ENCODE data around the gene PIPOX. TPM values are rescaled to one million over a fixed set of nuclear protein-coding genes. Genes with fewer than 3 reads are reported as not detected.

PIPOX gene
- total and polyA plus RNA-seq, 2 of the 8 experiments (the other 6 are each of a cell fraction or from before 2014, with no cell fraction given): 57.2 to 99.6 TPM

- TF ChIP-seq, protein P1, sequence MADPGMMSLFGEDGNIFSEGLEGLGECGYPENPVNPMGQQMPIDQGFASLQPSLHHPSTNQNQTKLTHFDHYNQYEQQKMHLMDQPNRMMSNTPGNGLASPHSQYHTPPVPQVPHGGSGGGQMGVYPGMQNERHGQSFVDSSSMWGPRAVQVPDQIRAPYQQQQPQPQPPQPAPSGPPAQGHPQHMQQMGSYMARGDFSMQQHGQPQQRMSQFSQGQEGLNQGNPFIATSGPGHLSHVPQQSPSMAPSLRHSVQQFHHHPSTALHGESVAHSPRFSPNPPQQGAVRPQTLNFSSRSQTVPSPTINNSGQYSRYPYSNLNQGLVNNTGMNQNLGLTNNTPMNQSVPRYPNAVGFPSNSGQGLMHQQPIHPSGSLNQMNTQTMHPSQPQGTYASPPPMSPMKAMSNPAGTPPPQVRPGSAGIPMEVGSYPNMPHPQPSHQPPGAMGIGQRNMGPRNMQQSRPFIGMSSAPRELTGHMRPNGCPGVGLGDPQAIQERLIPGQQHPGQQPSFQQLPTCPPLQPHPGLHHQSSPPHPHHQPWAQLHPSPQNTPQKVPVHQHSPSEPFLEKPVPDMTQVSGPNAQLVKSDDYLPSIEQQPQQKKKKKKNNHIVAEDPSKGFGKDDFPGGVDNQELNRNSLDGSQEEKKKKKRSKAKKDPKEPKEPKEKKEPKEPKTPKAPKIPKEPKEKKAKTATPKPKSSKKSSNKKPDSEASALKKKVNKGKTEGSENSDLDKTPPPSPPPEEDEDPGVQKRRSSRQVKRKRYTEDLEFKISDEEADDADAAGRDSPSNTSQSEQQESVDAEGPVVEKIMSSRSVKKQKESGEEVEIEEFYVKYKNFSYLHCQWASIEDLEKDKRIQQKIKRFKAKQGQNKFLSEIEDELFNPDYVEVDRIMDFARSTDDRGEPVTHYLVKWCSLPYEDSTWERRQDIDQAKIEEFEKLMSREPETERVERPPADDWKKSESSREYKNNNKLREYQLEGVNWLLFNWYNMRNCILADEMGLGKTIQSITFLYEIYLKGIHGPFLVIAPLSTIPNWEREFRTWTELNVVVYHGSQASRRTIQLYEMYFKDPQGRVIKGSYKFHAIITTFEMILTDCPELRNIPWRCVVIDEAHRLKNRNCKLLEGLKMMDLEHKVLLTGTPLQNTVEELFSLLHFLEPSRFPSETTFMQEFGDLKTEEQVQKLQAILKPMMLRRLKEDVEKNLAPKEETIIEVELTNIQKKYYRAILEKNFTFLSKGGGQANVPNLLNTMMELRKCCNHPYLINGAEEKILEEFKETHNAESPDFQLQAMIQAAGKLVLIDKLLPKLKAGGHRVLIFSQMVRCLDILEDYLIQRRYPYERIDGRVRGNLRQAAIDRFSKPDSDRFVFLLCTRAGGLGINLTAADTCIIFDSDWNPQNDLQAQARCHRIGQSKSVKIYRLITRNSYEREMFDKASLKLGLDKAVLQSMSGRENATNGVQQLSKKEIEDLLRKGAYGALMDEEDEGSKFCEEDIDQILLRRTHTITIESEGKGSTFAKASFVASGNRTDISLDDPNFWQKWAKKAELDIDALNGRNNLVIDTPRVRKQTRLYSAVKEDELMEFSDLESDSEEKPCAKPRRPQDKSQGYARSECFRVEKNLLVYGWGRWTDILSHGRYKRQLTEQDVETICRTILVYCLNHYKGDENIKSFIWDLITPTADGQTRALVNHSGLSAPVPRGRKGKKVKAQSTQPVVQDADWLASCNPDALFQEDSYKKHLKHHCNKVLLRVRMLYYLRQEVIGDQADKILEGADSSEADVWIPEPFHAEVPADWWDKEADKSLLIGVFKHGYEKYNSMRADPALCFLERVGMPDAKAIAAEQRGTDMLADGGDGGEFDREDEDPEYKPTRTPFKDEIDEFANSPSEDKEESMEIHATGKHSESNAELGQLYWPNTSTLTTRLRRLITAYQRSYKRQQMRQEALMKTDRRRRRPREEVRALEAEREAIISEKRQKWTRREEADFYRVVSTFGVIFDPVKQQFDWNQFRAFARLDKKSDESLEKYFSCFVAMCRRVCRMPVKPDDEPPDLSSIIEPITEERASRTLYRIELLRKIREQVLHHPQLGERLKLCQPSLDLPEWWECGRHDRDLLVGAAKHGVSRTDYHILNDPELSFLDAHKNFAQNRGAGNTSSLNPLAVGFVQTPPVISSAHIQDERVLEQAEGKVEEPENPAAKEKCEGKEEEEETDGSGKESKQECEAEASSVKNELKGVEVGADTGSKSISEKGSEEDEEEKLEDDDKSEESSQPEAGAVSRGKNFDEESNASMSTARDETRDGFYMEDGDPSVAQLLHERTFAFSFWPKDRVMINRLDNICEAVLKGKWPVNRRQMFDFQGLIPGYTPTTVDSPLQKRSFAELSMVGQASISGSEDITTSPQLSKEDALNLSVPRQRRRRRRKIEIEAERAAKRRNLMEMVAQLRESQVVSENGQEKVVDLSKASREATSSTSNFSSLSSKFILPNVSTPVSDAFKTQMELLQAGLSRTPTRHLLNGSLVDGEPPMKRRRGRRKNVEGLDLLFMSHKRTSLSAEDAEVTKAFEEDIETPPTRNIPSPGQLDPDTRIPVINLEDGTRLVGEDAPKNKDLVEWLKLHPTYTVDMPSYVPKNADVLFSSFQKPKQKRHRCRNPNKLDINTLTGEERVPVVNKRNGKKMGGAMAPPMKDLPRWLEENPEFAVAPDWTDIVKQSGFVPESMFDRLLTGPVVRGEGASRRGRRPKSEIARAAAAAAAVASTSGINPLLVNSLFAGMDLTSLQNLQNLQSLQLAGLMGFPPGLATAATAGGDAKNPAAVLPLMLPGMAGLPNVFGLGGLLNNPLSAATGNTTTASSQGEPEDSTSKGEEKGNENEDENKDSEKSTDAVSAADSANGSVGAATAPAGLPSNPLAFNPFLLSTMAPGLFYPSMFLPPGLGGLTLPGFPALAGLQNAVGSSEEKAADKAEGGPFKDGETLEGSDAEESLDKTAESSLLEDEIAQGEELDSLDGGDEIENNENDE (IDR thresholded peaks at IDR 0.05; ENCODE audit: insufficient replicate concordance, low read length): no peak
- no peak for TF ChIP-seq CBX5 (IDR thresholded peaks at IDR 0.05; ENCODE audit: low read depth, low read length)
Observed at GRCh38 chr17:29007860-29008455, 35.0 kb upstream of the PIPOX start (continued).
